Liver (tissue), 9 donors: Measurements from ENCODE around the gene SPRR2G. TPM values are rescaled to one million over a fixed set of nuclear protein-coding genes. Genes with fewer than 3 reads are reported as not detected.

ENCODE experiments used
- DNase-seq: peaks from one replicate; pipeline ENCODE4 v3.0.0-alpha.2; 2017; ENCODE audit warnings: low spot score
- H3K27ac ChIP-seq, 2 donors: one replicate each; pipeline ENCODE4 v1.7.0; 2013; ENCODE audit warnings: inconsistent platforms in 2 of 2, low read length in 2 of 2, control low read depth in 1 of 2, low read depth in 1 of 2, mild to moderate bottlenecking in 1 of 2
- H3K27me3 ChIP-seq, 4 donors: one replicate each; pipeline versions ENCODE4 v1.6.1 to v1.7.0; 2013; ENCODE audit warnings: low read length in 3 of 4, inconsistent platforms in 1 of 4, mild to moderate bottlenecking in 1 of 4, moderate library complexity in 1 of 4; ENCODE audit not compliant: control insufficient read depth in 4 of 4, insufficient read depth in 4 of 4
- H3K36me3 ChIP-seq, 4 donors: one replicate each; pipeline versions ENCODE4 v1.6.1 to v1.7.0; 2013; ENCODE audit warnings: low read length in 3 of 4, mild to moderate bottlenecking in 3 of 4, low read depth in 1 of 4, moderate library complexity in 1 of 4; ENCODE audit not compliant: control insufficient read depth in 4 of 4, insufficient read depth in 3 of 4
- H3K4me1 ChIP-seq, 4 donors: one replicate each; pipeline versions ENCODE4 v1.6.1 to v1.7.0; 2013; ENCODE audit warnings: low read length in 3 of 4, mild to moderate bottlenecking in 3 of 4, moderate library complexity in 1 of 4; ENCODE audit not compliant: control insufficient read depth in 4 of 4, insufficient read depth in 4 of 4
- H3K4me3 ChIP-seq, 3 donors: one replicate each; pipeline versions ENCODE4 v1.6.1 to v1.7.0; 2013; ENCODE audit warnings: low read length in 3 of 3, control low read depth in 1 of 3, low read depth in 1 of 3, mild to moderate bottlenecking in 1 of 3
- H3K9ac ChIP-seq, 2 donors: one replicate each; pipeline ENCODE4 v1.7.0; 2013; ENCODE audit warnings: low read length in 2 of 2, mild to moderate bottlenecking in 2 of 2, moderate library complexity in 2 of 2, control low read depth in 1 of 2, low read depth in 1 of 2
- H3K9me3 ChIP-seq, 4 donors: one replicate each; pipeline versions ENCODE4 v1.6.1 to v1.7.0; 2013; ENCODE audit warnings: low read length in 3 of 4; ENCODE audit not compliant: control insufficient read depth in 4 of 4
- EGR1 ChIP-seq, 2 donors: IDR thresholded peaks; 2 replicates each; pipeline ENCODE4 v1.6.1; 2016 to 2018; ENCODE audit warnings: antibody characterized with exemption in 2 of 2, low read depth in 2 of 2
- FOXA1 ChIP-seq: IDR thresholded peaks from 2 replicates; pipeline ENCODE4 v1.6.1; 2016; ENCODE audit warnings: antibody characterized with exemption
- FOXA2 ChIP-seq: IDR thresholded peaks from 2 replicates; pipeline ENCODE4 v1.6.1; 2016; ENCODE audit warnings: antibody characterized with exemption
- GABPA ChIP-seq, 2 donors: IDR thresholded peaks in 1 of 2; conservative IDR thresholded peaks in 1 of 2; 2 replicates each; pipeline ENCODE4 v1.6.1; 2016; ENCODE audit warnings: antibody characterized with exemption in 2 of 2, mild to moderate bottlenecking in 1 of 2, moderate library complexity in 1 of 2
- HNF4A ChIP-seq, 2 donors: conservative IDR thresholded peaks; 2 replicates each; pipeline ENCODE4 v1.6.1; 2016; ENCODE audit warnings: antibody characterized with exemption in 2 of 2, mild to moderate bottlenecking in 2 of 2
- HNF4G ChIP-seq: IDR thresholded peaks from 2 replicates; pipeline ENCODE4 v1.6.1; 2016; ENCODE audit warnings: antibody characterized with exemption
- JUND ChIP-seq, 2 donors: IDR thresholded peaks; 2 replicates each; pipeline ENCODE4 v1.6.1; 2016; ENCODE audit warnings: antibody characterized with exemption in 2 of 2
- NR2F2 ChIP-seq: IDR thresholded peaks from 2 replicates; pipeline ENCODE4 v1.6.1; 2016; ENCODE audit warnings: antibody characterized with exemption
- RAD21 ChIP-seq, 2 donors: IDR thresholded peaks; 2 replicates each; pipeline ENCODE4 v1.6.1; 2016; ENCODE audit warnings: antibody characterized with exemption in 2 of 2, mild to moderate bottlenecking in 2 of 2
- RXRA ChIP-seq, 2 donors: IDR thresholded peaks; 2 replicates each; pipeline ENCODE4 v1.6.1; 2017 to 2018; ENCODE audit warnings: antibody characterized with exemption in 2 of 2, mild to moderate bottlenecking in 1 of 2
- SP1 ChIP-seq: IDR thresholded peaks from 2 replicates; pipeline ENCODE4 v1.6.1; 2018; ENCODE audit warnings: antibody characterized with exemption, mild to moderate bottlenecking
- TAF1 ChIP-seq: conservative IDR thresholded peaks from 2 replicates; pipeline ENCODE4 v1.6.1; 2016; ENCODE audit warnings: antibody characterized with exemption, mild to moderate bottlenecking
- YY1 ChIP-seq: IDR thresholded peaks from 2 replicates; pipeline ENCODE4 v1.6.1; 2016; ENCODE audit warnings: antibody characterized with exemption, mild to moderate bottlenecking
- WGBS: extraction: QIAGEN DNeasy Blood & Tissue Kit; methylation state at CpG from one replicate; pipeline ENCODE4 v1.1.7; 2013; 5-methylcytosine and 5-hydroxymethylcytosine counted together
- polyA plus RNA-seq, 2 donors: library from polyadenylated mRNA; stranded (reverse) in 1 of 2; unstranded in 1 of 2; fragments of 200-250 nt in 1 of 2; fragments of >200 nt in 1 of 2; fragmentation: Nextera tagmentation in 1 of 2; extraction: Ambion mirVana in 1 of 2; gene quantifications; one replicate each; pipeline versions ENCODE4 v1.2.1 to v1.2.3, GENCODE V29; 2013 to 2015
- total RNA-seq, 2 donors: library from RNA; depleted of rRNA; stranded (reverse); fragments of >200 nt; gene quantifications; one replicate each; pipeline ENCODE4 v1.2.3, GENCODE V29; 2014
- TF ChIP-seq, protein P1 (sequence below): IDR thresholded peaks from 2 replicates; pipeline ENCODE4 v1.6.1; 2016; ENCODE audit warnings: antibody characterized with exemption
- TF ChIP-seq, protein P2 (sequence below): fragments of 150-350 bp; IDR thresholded peaks from 2 replicates; pipeline ENCODE4 v1.5.1; 2017; ENCODE audit warnings: improper control_type of control experiment, low read depth, low read length; ENCODE audit not compliant: missing input control
- TF ChIP-seq, protein P3 (sequence below): IDR thresholded peaks from 2 replicates; pipeline ENCODE4 v1.6.1; 2016; ENCODE audit warnings: antibody characterized with exemption
- TF ChIP-seq, protein P4 (sequence below): IDR thresholded peaks from 2 replicates; pipeline ENCODE4 v1.6.1; 2016; ENCODE audit warnings: antibody characterized with exemption, mild to moderate bottlenecking
- TF ChIP-seq, protein P5 (sequence below): IDR thresholded peaks from 2 replicates; pipeline ENCODE4 v1.6.1; 2016; ENCODE audit warnings: antibody characterized with exemption
- donor health status: healthy.
- donor health status: healthy.
- donor health status: healthy.
- donor health status: healthy.
- donor health status: healthy.

The SPRR2G gene
- total and polyA plus RNA-seq, 4 donors, result not detected

DNA sequence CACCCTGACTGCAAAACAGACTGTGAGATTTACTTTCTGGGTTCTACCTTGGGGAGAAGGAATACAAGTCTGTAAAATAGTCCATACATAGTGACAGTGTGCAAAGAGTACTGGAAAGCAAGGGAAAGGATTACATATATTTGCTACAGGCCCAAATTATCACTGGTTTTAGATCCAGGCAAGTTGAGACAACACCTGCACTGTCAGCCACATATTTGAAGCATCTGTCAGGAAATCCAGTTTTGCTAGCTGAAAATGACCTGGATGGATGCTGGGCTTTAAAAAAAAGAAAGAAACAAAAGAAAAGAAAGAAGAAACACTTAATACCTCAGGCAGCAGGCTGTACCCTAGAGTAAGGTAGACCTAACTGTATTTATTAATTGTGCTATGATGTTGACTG lies 23.9 kb upstream of the SPRR2G start:
- Histone ChIP-seq H3K36me3 (no peaks in the 10 kb centered on the region), H3K9ac (no peak overlapping the region), H3K9me3 (no peaks in the 10 kb centered on the region), H3K27me3 (peaks cover 0 to 6% (median 1%) of the 10 kb centered on the region in 4 donors), H3K4me3 (no peak overlapping the region), H3K4me1 (no peaks in the 10 kb centered on the region), H3K27ac (no peak overlapping the region)
- TF ChIP-seq SP1, result no peak
- no peak for TF ChIP-seq HNF4A (conservative IDR thresholded peaks at IDR 0.05)
- TF ChIP-seq TAF1, result no peak
- no peak for TF ChIP-seq YY1
- TF ChIP-seq, protein P1, sequence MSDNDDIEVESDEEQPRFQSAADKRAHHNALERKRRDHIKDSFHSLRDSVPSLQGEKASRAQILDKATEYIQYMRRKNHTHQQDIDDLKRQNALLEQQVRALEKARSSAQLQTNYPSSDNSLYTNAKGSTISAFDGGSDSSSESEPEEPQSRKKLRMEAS, result no peak
- no peak for TF ChIP-seq NR2F2
- TF ChIP-seq, protein P2, sequence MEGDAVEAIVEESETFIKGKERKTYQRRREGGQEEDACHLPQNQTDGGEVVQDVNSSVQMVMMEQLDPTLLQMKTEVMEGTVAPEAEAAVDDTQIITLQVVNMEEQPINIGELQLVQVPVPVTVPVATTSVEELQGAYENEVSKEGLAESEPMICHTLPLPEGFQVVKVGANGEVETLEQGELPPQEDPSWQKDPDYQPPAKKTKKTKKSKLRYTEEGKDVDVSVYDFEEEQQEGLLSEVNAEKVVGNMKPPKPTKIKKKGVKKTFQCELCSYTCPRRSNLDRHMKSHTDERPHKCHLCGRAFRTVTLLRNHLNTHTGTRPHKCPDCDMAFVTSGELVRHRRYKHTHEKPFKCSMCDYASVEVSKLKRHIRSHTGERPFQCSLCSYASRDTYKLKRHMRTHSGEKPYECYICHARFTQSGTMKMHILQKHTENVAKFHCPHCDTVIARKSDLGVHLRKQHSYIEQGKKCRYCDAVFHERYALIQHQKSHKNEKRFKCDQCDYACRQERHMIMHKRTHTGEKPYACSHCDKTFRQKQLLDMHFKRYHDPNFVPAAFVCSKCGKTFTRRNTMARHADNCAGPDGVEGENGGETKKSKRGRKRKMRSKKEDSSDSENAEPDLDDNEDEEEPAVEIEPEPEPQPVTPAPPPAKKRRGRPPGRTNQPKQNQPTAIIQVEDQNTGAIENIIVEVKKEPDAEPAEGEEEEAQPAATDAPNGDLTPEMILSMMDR, result no peak
- no peak for TF ChIP-seq JUND (IDR thresholded peaks at IDR 0.05)
- no peak for TF ChIP-seq EGR1 (IDR thresholded peaks at IDR 0.05; ENCODE audit: low read depth in 2 of 2)
- no peak for TF ChIP-seq FOXA2
- TF ChIP-seq RXRA (IDR thresholded peaks at IDR 0.05), result no peak
- TF ChIP-seq RAD21 (IDR thresholded peaks at IDR 0.05), result no peak
- no peak for TF ChIP-seq GABPA (IDR thresholded peaks at IDR 0.05 in 1 of 2, conservative IDR thresholded peaks at IDR 0.05 in 1 of 2)
- TF ChIP-seq, protein P3, sequence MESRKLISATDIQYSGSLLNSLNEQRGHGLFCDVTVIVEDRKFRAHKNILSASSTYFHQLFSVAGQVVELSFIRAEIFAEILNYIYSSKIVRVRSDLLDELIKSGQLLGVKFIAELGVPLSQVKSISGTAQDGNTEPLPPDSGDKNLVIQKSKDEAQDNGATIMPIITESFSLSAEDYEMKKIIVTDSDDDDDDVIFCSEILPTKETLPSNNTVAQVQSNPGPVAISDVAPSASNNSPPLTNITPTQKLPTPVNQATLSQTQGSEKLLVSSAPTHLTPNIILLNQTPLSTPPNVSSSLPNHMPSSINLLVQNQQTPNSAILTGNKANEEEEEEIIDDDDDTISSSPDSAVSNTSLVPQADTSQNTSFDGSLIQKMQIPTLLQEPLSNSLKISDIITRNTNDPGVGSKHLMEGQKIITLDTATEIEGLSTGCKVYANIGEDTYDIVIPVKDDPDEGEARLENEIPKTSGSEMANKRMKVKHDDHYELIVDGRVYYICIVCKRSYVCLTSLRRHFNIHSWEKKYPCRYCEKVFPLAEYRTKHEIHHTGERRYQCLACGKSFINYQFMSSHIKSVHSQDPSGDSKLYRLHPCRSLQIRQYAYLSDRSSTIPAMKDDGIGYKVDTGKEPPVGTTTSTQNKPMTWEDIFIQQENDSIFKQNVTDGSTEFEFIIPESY, result no peak
- no peak for TF ChIP-seq FOXA1
- TF ChIP-seq, protein P4, sequence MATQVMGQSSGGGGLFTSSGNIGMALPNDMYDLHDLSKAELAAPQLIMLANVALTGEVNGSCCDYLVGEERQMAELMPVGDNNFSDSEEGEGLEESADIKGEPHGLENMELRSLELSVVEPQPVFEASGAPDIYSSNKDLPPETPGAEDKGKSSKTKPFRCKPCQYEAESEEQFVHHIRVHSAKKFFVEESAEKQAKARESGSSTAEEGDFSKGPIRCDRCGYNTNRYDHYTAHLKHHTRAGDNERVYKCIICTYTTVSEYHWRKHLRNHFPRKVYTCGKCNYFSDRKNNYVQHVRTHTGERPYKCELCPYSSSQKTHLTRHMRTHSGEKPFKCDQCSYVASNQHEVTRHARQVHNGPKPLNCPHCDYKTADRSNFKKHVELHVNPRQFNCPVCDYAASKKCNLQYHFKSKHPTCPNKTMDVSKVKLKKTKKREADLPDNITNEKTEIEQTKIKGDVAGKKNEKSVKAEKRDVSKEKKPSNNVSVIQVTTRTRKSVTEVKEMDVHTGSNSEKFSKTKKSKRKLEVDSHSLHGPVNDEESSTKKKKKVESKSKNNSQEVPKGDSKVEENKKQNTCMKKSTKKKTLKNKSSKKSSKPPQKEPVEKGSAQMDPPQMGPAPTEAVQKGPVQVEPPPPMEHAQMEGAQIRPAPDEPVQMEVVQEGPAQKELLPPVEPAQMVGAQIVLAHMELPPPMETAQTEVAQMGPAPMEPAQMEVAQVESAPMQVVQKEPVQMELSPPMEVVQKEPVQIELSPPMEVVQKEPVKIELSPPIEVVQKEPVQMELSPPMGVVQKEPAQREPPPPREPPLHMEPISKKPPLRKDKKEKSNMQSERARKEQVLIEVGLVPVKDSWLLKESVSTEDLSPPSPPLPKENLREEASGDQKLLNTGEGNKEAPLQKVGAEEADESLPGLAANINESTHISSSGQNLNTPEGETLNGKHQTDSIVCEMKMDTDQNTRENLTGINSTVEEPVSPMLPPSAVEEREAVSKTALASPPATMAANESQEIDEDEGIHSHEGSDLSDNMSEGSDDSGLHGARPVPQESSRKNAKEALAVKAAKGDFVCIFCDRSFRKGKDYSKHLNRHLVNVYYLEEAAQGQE, result no peak
- TF ChIP-seq, protein P5, sequence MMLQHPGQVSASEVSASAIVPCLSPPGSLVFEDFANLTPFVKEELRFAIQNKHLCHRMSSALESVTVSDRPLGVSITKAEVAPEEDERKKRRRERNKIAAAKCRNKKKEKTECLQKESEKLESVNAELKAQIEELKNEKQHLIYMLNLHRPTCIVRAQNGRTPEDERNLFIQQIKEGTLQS, result no peak
- DNase-seq, result no peak

DNA sequence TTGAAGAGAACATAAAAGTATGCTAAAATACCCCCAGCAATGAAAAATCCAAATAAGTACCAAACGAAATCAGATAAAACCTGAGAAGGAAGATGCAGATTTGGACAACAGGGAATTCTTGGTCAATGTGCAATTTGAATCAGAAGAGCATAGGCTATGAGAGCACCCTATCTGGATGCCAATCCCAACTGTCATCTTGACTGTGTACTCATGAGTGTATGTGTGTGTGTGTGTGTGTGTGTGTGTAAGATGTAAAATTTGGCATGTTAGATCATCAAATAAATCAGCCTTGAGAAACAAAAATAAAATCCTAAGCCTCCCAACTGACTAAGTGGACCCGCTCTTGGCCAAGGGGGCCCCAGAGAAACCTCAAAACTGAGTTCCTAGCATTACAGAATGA lies 18.0 kb upstream of the SPRR2G start:
- Histone ChIP-seq H3K36me3 (no peaks in the 10 kb centered on the region), H3K4me1 (no peaks in the 10 kb centered on the region), H3K27me3 (peaks cover 0 to 6% (median 3%) of the 10 kb centered on the region in 4 donors), H3K9me3 (no peaks in the 10 kb centered on the region), H3K4me3 (no peak overlapping the region), H3K9ac (no peak overlapping the region), H3K27ac (no peak overlapping the region)
- 69% methylated on average over 2 of the region's 2 CpGs for WGBS
- DNase-seq, result no peak
- TF ChIP-seq TAF1, result no peak
- TF ChIP-seq HNF4G, result no peak
- no peak for TF ChIP-seq EGR1 (IDR thresholded peaks at IDR 0.05; ENCODE audit: low read depth in 2 of 2)
- no peak for TF ChIP-seq FOXA1
- no peak for TF ChIP-seq JUND (IDR thresholded peaks at IDR 0.05)
- no peak for TF ChIP-seq NR2F2
- TF ChIP-seq, protein P3, result no peak
- TF ChIP-seq FOXA2, result no peak
- no peak for TF ChIP-seq RXRA (IDR thresholded peaks at IDR 0.05)
- TF ChIP-seq, protein P4, result no peak
- TF ChIP-seq, protein P1, result no peak
- no peak for TF ChIP-seq GABPA (IDR thresholded peaks at IDR 0.05 in 1 of 2, conservative IDR thresholded peaks at IDR 0.05 in 1 of 2)
